Activated naive CD4-positive, alpha-beta T cell treated with anti-CD3 and anti-CD28 coated beads, Interleukin-2, amount 50 U/mL, for 16 hours (primary cell): ENCODE results near the gene SLC52A1.
"Not testable (repeated sequence)": the region's sequence is repeated elsewhere in the genome, so short reads cannot be mapped to it uniquely, and the experiment has no call there.

Source experiments
- DNase-seq: peaks from one replicate; pipeline ENCODE4 v3.0.0-alpha.2; 2020

Gene SLC52A1

GRCh38 chr17:5030168-5030567 is 5.1 kb downstream of the SLC52A1 start:
- not testable (repeated sequence) for DNase-seq

GRCh38 chr17:5027916-5028315 is 7.3 kb downstream of the SLC52A1 start:
- no peak for DNase-seq

GRCh38 chr17:5027299-5027698 is 7.9 kb downstream of the SLC52A1 start:
- no peak for DNase-seq

- DNase-seq: no peak
Measured at GRCh38 chr17:5024604-5025003, 10.6 kb downstream of the SLC52A1 start.

- no peak for DNase-seq
Measured at GRCh38 chr17:5023588-5024147, 11.6 kb downstream of the SLC52A1 start.

GRCh38 chr17:5022171-5022711 is 13.0 kb downstream of the SLC52A1 start:
- DNase-seq: no peak

GRCh38 chr17:5020502-5021023 is 14.7 kb downstream of the SLC52A1 start:
- DNase-seq: no peak

GRCh38 chr17:5019475-5019956 is 15.7 kb downstream of the SLC52A1 start:
- peak; percentile 54 for DNase-seq

- DNase-seq: no peak
Measured at GRCh38 chr17:5014357-5014756, 20.9 kb downstream of the SLC52A1 start.

GRCh38 chr17:5011928-5012327 is 23.3 kb downstream of the SLC52A1 start:
- no peak for DNase-seq

- no peak for DNase-seq
Measured at GRCh38 chr17:5003214-5003867, 31.9 kb downstream of the SLC52A1 start.

GRCh38 chr17:5002121-5002788 is 33.0 kb downstream of the SLC52A1 start:
- no peak for DNase-seq

GRCh38 chr17:5000237-5000639 is 35.0 kb downstream of the SLC52A1 start:
- DNase-seq: no peak

GRCh38 chr17:4999430-5000093 is 35.7 kb downstream of the SLC52A1 start:
- DNase-seq: no peak

GRCh38 chr17:4998732-4999429 is 36.3 kb downstream of the SLC52A1 start:
- no peak for DNase-seq

GRCh38 chr17:4998027-4998731 is 37.0 kb downstream of the SLC52A1 start:
- no peak for DNase-seq

GRCh38 chr17:4997302-4998026 is 37.8 kb downstream of the SLC52A1 start, which contains the start of the genes INCA1 and KIF1C:
Gene INCA1 (minus strand): TSS chr17:4997522. CDS start chr17:4994437, 3,085 bp downstream.
Gene KIF1C (plus strand): TSS chr17:4997950. CDS start chr17:5000247, 2,297 bp downstream.
- DNase-seq: peak; percentile 90

- DNase-seq: no peak
Measured at GRCh38 chr17:4994081-4994595, 41.1 kb downstream of the SLC52A1 start.

- DNase-seq: no peak
Measured at GRCh38 chr17:4987767-4988567, 47.3 kb downstream of the SLC52A1 start.
